ENCODE data around the gene ARHGEF10L.

ARHGEF10L gene

GRCh38 chr1:17561247-17561548 lies 21.7 kb downstream of the ARHGEF10L start:
- no peaks in the 10 kb centered on the region for H3K27me3 ChIP-seq (ENCODE audit: insufficient read depth, poor library complexity, severe bottlenecking)
- H3K4me3 ChIP-seq (replicated peaks; ENCODE audit: insufficient read depth, low read length): no peak overlapping the region
- no peak for TF ChIP-seq REST (IDR thresholded peaks at IDR 0.05; ENCODE audit: insufficient replicate concordance, low read depth)
- TF ChIP-seq CTCF (IDR thresholded peaks at IDR 0.05; ENCODE audit: insufficient read depth, low read length): no peak
- TF ChIP-seq SPI1 (IDR thresholded peaks at IDR 0.05; ENCODE audit: borderline replicate concordance, low read depth): no peak
- no peak for TF ChIP-seq GABPA (IDR thresholded peaks at IDR 0.05; ENCODE audit: low read depth)
- TF ChIP-seq POLR2AphosphoS5 (IDR thresholded peaks at IDR 0.05; ENCODE audit: low read depth): no peak
- H3K27ac ChIP-seq (replicated peaks): no peak overlapping the region
- DNase-seq (ENCODE audit: low read depth in 1 of 2, low spot score in 1 of 2): no peak

- DNase-seq (ENCODE audit: low read depth in 1 of 2, low spot score in 1 of 2): no peak
- Histone ChIP-seq H3K27me3 (ENCODE audit: insufficient read depth, poor library complexity, severe bottlenecking) (no peaks in the 10 kb centered on the region), H3K27ac (replicated peaks) (no peak overlapping the region), H3K4me3 (replicated peaks; ENCODE audit: insufficient read depth, low read length) (no peak overlapping the region)
- TF ChIP-seq REST (IDR thresholded peaks at IDR 0.05; ENCODE audit: insufficient replicate concordance, low read depth): no peak
These were observed 22.1 kb downstream of the ARHGEF10L start for GRCh38 chr1:17561561-17561985.

GRCh38 chr1:17562375-17562774 lies 22.9 kb downstream of the ARHGEF10L start:
- no peaks in the 10 kb centered on the region for H3K27me3 ChIP-seq (ENCODE audit: insufficient read depth, poor library complexity, severe bottlenecking)
- H3K27ac ChIP-seq (replicated peaks): no peak overlapping the region
- H3K4me3 ChIP-seq (replicated peaks; ENCODE audit: insufficient read depth, low read length): no peak overlapping the region
- no peak for DNase-seq (ENCODE audit: low read depth in 1 of 2, low spot score in 1 of 2)
- TF ChIP-seq REST (IDR thresholded peaks at IDR 0.05; ENCODE audit: insufficient replicate concordance, low read depth): no peak
- TF ChIP-seq POLR2AphosphoS5 (IDR thresholded peaks at IDR 0.05; ENCODE audit: low read depth): no peak
- TF ChIP-seq SPI1 (IDR thresholded peaks at IDR 0.05; ENCODE audit: borderline replicate concordance, low read depth): no peak
- no peak for TF ChIP-seq GABPA (IDR thresholded peaks at IDR 0.05; ENCODE audit: low read depth)
- TF ChIP-seq CTCF (IDR thresholded peaks at IDR 0.05; ENCODE audit: insufficient read depth, low read length): no peak
